Lower leg skin (tissue), 4 donors: ENCODE data around the gene NEK11. TPM values are rescaled to one million over a fixed set of nuclear protein-coding genes. Genes with fewer than 3 reads are reported as not detected.

ENCODE experiments used
- DNase-seq, 2 donors: peaks; one replicate each; pipeline ENCODE4 v3.0.0-alpha.2; 2019; ENCODE audit warnings: low spot score in 2 of 2
- H3K4me3 ChIP-seq: fragments of 200-600 bp; sonication (generic); 2 replicates; pipeline ENCODE4 v1.5.1; 2017; ENCODE audit warnings: mild to moderate bottlenecking, low read depth; ENCODE audit not compliant: poor library complexity, severe bottlenecking
- POLR2A ChIP-seq, 2 donors: fragments of 450-650 bp; IDR thresholded peaks; one replicate each; pipeline ENCODE4 v1.6.1; 2016 to 2017; ENCODE audit warnings: antibody characterized with exemption in 2 of 2, mild to moderate bottlenecking in 1 of 2, moderate library complexity in 1 of 2
- WGBS, 2 donors: methylation state at CpG; one replicate each; pipeline ENCODE4 v1.1.5; 2018; 5-methylcytosine and 5-hydroxymethylcytosine counted together
- intact Hi-C: fragments of 100-400 bp; cut with DNase I; formaldehyde crosslinking; loops from one replicate; pipeline ENCODE4 v1.15.0; 2023; ENCODE audit warnings: low total_unique reads
- total RNA-seq, 4 donors: library from RNA; depleted of rRNA; stranded (reverse); fragments of >200 nt; gene quantifications; one replicate each; pipeline ENCODE4 v1.1.0, GENCODE V29; 2016
- TF ChIP-seq, protein P1 (sequence below), 3 donors: fragments of 450-650 bp; IDR thresholded peaks; one replicate each; pipeline ENCODE4 v1.5.1; 2016; ENCODE audit warnings: antibody characterized with exemption in 3 of 3, mild to moderate bottlenecking in 3 of 3, moderate library complexity in 2 of 3

NEK11 gene
- total RNA-seq, 4 donors from 2014 or later, result 3.3 to 17.3 (median 6.6) TPM

DNA sequence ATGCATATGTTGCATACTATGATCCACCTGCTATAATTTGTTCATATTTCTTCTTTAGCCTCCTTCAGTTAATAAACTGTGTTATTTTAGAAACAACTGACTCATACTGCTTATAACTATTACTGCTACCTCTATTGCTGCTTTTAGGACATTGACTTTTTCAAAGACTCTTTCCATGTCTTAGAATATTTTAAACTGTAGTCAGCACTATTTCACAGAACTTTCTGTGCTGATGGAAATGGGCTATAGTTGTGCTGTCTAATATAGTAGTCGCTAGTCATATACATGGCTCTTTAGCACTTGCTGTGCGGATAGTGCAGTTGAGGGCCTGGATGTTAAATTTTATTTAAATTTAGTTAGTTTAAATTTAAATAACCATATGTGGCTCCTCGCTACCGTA lies 55.6 kb downstream of the NEK11 start:
- 97% methylated on average over 4 of the region's 4 CpGs for WGBS, 2 donors
- H3K4me3 ChIP-seq, result no peak overlapping the region
- TF ChIP-seq, protein P1, sequence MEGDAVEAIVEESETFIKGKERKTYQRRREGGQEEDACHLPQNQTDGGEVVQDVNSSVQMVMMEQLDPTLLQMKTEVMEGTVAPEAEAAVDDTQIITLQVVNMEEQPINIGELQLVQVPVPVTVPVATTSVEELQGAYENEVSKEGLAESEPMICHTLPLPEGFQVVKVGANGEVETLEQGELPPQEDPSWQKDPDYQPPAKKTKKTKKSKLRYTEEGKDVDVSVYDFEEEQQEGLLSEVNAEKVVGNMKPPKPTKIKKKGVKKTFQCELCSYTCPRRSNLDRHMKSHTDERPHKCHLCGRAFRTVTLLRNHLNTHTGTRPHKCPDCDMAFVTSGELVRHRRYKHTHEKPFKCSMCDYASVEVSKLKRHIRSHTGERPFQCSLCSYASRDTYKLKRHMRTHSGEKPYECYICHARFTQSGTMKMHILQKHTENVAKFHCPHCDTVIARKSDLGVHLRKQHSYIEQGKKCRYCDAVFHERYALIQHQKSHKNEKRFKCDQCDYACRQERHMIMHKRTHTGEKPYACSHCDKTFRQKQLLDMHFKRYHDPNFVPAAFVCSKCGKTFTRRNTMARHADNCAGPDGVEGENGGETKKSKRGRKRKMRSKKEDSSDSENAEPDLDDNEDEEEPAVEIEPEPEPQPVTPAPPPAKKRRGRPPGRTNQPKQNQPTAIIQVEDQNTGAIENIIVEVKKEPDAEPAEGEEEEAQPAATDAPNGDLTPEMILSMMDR (IDR thresholded peaks at IDR 0.05), result no peak
- TF ChIP-seq POLR2A (IDR thresholded peaks at IDR 0.05), result no peak
- DNase-seq, result no peak
- intact Hi-C loops, result no loop called here

GRCh38 chr3:131082871-131083863 lies 56.5 kb downstream of the NEK11 start:
- H3K4me3 ChIP-seq, result no peak overlapping the region
- WGBS, 2 donors, result 27 to 30% methylated on average over 5 of the region's 5 CpGs
- peak in 1 of 2 donors; percentile 81 for DNase-seq
- intact Hi-C loops, result no loop called here
- no peak for TF ChIP-seq POLR2A (IDR thresholded peaks at IDR 0.05)
- TF ChIP-seq, protein P1 (IDR thresholded peaks at IDR 0.05), result no peak

DNA sequence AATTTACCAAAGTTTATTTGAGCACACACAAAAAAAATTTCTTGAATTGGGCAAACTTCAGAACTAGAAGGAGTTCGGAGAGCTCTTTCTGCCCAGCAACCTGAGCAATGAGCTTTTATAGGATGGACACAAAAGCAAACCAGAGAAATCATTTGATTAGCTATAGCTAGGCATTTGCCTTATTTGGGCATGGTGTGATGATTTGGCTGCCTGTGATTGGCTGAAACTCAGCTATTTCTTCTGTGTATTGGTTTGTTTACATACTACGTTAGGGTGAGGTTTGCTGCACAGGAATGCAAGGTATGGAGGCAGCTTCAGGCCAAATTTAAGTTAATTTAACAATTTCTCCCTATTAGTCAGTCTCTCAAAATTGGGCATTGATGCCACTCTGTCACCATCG lies 65.1 kb downstream of the NEK11 start:
- TF ChIP-seq POLR2A (IDR thresholded peaks at IDR 0.05), result no peak
- TF ChIP-seq, protein P1 (IDR thresholded peaks at IDR 0.05), result no peak
- 85 to 94% methylated on average over 3 of the region's 3 CpGs for WGBS, 2 donors
- no peak overlapping the region for H3K4me3 ChIP-seq
- no peak for DNase-seq
- intact Hi-C loops, result no loop called here

DNA sequence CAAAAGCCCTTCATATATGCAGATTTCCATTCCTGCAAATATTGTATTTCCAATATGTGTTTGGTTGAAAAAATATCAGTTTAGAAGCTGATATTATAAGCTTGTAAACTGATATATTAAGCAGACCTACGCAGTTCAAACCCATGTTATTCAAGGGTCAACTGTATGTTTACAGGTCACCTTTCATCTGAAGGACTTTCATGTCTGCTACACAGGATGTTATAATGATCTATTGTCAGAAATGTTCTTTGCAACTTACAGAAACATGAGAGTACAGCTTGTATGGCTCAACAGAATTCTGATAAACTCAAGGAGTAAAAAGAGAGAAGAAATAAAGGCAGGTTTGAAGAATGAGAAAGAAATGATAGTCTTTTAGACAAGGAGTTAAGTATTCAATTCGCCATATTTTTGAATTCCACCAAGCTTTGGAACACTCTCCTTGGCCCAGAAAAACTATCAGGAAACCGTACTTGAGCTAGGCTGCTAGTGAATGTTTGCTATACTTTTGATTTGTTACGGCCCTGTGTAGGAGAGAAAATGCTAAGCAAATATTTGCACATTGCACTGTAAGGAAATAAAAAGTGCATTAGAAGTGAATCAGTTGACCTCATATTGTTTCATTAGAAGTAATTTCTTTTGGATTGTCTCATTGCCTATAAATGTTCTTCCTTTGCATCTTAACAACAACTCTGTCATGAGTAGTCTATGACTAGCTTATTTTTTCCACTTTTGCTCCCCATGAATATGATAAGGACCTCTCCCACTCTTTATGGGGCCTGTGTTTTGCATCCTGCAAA lies 81.2 kb downstream of the NEK11 start:
- intact Hi-C loops, result no loop called here
- no peak overlapping the region for H3K4me3 ChIP-seq
- no peak for DNase-seq
- no peak for TF ChIP-seq POLR2A (IDR thresholded peaks at IDR 0.05)
- TF ChIP-seq, protein P1 (IDR thresholded peaks at IDR 0.05), result no peak
- WGBS, 2 donors, result 89 to 92% methylated on average over 4 of the region's 4 CpGs

DNA sequence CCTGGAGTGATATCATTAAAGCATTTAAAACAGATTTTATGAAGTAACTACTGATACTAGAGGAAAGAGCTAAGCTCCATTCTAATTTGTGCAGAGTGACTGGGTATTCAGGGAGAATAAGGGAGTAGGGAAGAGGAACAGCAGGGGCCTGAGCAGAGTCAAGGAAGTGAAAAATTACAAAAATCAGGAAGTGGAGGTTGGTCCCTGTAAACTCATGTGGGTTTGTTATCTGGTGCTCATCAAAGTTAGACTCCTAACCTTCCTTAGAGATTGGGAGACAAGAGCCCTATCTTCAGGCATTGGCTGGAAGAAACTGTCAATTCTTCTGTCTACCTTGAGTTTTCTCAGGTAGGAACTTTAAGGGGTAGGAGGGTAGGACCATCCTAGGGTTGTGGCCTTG lies 82.5 kb downstream of the NEK11 start:
- no peak for DNase-seq
- TF ChIP-seq, protein P1 (IDR thresholded peaks at IDR 0.05), result no peak
- no peak for TF ChIP-seq POLR2A (IDR thresholded peaks at IDR 0.05)
- intact Hi-C loops, result no loop called here

More for the DNA sequence above, 82.5 kb downstream of the NEK11 start:
- no peak overlapping the region for H3K4me3 ChIP-seq
